ENCODE measurements around the gene ZNF407. TPM values are rescaled to one million over a fixed set of nuclear protein-coding genes. Genes with fewer than 3 reads are reported as not detected.

The ZNF407 gene
- total and polyA plus RNA-seq, 2 experiments from 2014 or later, result 2.1 to 10.4 TPM

DNA sequence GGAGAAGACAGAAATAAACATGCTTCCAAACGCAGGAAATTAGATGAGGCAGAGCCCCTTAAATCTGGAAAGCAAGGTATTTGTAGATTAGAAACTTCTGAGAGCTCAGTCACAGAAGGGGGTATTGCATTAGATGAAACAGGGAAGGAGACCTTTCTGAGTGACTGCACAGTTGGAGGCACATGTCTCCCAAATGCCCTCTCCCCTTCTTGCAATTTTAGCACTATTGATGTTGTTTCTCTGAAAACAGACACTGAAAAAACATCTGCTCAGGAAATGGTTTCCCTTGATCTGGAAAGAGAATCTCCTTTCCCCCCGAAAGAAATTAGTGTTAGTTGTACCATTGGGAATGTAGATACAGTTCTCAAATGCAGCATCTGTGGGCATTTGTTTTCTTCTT is 33.5 kb downstream of the ZNF407 start (continued):
- TF ChIP-seq, protein P1, sequence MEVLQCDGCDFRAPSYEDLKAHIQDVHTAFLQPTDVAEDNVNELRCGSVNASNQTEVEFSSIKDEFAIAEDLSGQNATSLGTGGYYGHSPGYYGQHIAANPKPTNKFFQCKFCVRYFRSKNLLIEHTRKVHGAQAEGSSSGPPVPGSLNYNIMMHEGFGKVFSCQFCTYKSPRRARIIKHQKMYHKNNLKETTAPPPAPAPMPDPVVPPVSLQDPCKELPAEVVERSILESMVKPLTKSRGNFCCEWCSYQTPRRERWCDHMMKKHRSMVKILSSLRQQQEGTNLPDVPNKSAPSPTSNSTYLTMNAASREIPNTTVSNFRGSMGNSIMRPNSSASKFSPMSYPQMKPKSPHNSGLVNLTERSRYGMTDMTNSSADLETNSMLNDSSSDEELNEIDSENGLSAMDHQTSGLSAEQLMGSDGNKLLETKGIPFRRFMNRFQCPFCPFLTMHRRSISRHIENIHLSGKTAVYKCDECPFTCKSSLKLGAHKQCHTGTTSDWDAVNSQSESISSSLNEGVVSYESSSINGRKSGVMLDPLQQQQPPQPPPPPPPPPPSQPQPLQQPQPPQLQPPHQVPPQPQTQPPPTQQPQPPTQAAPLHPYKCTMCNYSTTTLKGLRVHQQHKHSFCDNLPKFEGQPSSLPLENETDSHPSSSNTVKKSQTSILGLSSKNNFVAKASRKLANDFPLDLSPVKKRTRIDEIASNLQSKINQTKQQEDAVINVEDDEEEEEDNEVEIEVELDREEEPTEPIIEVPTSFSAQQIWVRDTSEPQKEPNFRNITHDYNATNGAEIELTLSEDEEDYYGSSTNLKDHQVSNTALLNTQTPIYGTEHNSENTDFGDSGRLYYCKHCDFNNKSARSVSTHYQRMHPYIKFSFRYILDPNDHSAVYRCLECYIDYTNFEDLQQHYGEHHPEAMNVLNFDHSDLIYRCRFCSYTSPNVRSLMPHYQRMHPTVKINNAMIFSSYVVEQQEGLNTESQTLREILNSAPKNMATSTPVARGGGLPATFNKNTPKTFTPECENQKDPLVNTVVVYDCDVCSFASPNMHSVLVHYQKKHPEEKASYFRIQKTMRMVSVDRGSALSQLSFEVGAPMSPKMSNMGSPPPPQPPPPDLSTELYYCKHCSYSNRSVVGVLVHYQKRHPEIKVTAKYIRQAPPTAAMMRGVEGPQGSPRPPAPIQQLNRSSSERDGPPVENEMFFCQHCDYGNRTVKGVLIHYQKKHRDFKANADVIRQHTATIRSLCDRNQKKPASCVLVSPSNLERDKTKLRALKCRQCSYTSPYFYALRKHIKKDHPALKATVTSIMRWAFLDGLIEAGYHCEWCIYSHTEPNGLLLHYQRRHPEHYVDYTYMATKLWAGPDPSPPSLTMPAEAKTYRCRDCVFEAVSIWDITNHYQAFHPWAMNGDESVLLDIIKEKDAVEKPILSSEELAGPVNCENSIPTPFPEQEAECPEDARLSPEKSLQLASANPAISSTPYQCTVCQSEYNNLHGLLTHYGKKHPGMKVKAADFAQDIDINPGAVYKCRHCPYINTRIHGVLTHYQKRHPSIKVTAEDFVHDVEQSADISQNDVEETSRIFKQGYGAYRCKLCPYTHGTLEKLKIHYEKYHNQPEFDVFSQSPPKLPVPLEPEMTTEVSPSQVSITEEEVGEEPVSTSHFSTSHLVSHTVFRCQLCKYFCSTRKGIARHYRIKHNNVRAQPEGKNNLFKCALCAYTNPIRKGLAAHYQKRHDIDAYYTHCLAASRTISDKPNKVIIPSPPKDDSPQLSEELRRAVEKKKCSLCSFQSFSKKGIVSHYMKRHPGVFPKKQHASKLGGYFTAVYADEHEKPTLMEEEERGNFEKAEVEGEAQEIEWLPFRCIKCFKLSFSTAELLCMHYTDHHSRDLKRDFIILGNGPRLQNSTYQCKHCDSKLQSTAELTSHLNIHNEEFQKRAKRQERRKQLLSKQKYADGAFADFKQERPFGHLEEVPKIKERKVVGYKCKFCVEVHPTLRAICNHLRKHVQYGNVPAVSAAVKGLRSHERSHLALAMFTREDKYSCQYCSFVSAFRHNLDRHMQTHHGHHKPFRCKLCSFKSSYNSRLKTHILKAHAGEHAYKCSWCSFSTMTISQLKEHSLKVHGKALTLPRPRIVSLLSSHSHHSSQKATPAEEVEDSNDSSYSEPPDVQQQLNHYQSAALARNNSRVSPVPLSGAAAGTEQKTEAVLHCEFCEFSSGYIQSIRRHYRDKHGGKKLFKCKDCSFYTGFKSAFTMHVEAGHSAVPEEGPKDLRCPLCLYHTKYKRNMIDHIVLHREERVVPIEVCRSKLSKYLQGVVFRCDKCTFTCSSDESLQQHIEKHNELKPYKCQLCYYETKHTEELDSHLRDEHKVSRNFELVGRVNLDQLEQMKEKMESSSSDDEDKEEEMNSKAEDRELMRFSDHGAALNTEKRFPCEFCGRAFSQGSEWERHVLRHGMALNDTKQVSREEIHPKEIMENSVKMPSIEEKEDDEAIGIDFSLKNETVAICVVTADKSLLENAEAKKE (CRISPR knock-in tag; IDR thresholded peaks at IDR 0.05), result no peak
- no peak for TF ChIP-seq JUNB (IDR thresholded peaks at IDR 0.05; ENCODE audit: unreplicated experiment)
- TF ChIP-seq ETS1 (IDR thresholded peaks at IDR 0.05), result no peak
- TF ChIP-seq POLR2AphosphoS5 (IDR thresholded peaks at IDR 0.05; ENCODE audit: low read depth), result no peak
- TF ChIP-seq ZNF114 (CRISPR knock-in tag; IDR thresholded peaks at IDR 0.05), result no peak
- TF ChIP-seq EZH2 (IDR thresholded peaks at IDR 0.05; ENCODE audit: low read depth, unreplicated experiment), result no peak
- TF ChIP-seq STAT1 (IDR thresholded peaks at IDR 0.05; ENCODE audit: unreplicated experiment), result no peak
- TF ChIP-seq EZH2phosphoT487 (IDR thresholded peaks at IDR 0.05; ENCODE audit: unreplicated experiment), result no peak
- no peak for TF ChIP-seq ZNF331 (CRISPR knock-in tag; IDR thresholded peaks at IDR 0.05; ENCODE audit: low read depth)
- TF ChIP-seq NANOG (IDR thresholded peaks at IDR 0.05; ENCODE audit: borderline replicate concordance), result no peak
